K562 (cell line): Measurements from ENCODE around the gene ANO4. TPM values are rescaled to one million over a fixed set of nuclear protein-coding genes. Genes with fewer than 3 reads are reported as not detected.

Source experiments
- ATAC-seq: fragments of 200-7000 bp; cut with Tn5 transposase; 3 replicates; pipeline ENCODE4 v1.9.1; 2020; ENCODE audit warnings: moderate library complexity
- BruUV-seq: library from RNA; stranded (reverse); fragments of 400-500 nt; replicated peaks from 2 replicates; lab custom pipeline; 2021; lab: Mats Ljungman, UMichigan
- CTCF ChIA-PET: fragments of 300-600 bp; formaldehyde crosslinking; extraction: SDS; loops from one replicate; lab custom pipeline; 2021; ENCODE audit warnings: low intra/inter-chr PET ratio; lab: Yijun Ruan, JAX
- POLR2A ChIA-PET: fragments of 300-600, 350-650 bp; sonication (Branson Sonifier 250); formaldehyde crosslinking; extraction: SDS; loops from one replicate; lab custom pipeline; 2021; ENCODE audit warnings: antibody characterized with exemption, inconsistent platforms; lab: Yijun Ruan, JAX
- DNase-seq, 4 experiments: peaks; one replicate each; pipeline versions ENCODE4 v3.0.0 to v3.0.0-alpha.2; 2011 to 2018; ENCODE audit warnings: low spot score in 3 of 4, mixed read lengths in 3 of 4; ENCODE audit errors: extremely low read depth in 1 of 4
- FAIRE-seq: peaks from 2 replicates; lab custom pipeline; 2011; peaks lifted over from hg19 to GRCh38; lab: Jason Lieb, UNC
- H2AFZ ChIP-seq: 2 replicates; pipeline ENCODE4 v1.6.0; 2011; ENCODE audit warnings: low read depth, low read length, control low read depth, inconsistent platforms
- H3K27ac ChIP-seq: fragments of 200-600 bp; 3 replicates; pipeline ENCODE4 v1.8.0; 2011; ENCODE audit warnings: low read depth, mild to moderate bottlenecking, control low read depth, inconsistent platforms, low read length, moderate library complexity, mixed read lengths; ENCODE audit errors: extremely low read depth
- H3K27me3 ChIP-seq, 2 experiments: fragments of 300-600 bp in 1 of 2; 2 replicates in 1 of 2; 3 replicates in 1 of 2; pipeline versions ENCODE4 v1.6.0 to v1.8.0; 2011; ENCODE audit warnings: inconsistent platforms in 2 of 2, low read length in 2 of 2, mild to moderate bottlenecking in 1 of 2, mixed read lengths in 1 of 2, moderate library complexity in 1 of 2; ENCODE audit not compliant: control insufficient read depth in 2 of 2, insufficient read depth in 2 of 2
- H3K36me3 ChIP-seq: fragments of 300-600 bp; 3 replicates; pipeline ENCODE4 v1.8.0; 2011; ENCODE audit warnings: mild to moderate bottlenecking, low read length, inconsistent platforms; ENCODE audit not compliant: control insufficient read depth, insufficient read depth
- H3K4me1 ChIP-seq, 2 experiments: fragments of 200-600 bp in 1 of 2; replicated peaks in 1 of 2; 2 replicates in 1 of 2; 3 replicates in 1 of 2; pipeline versions ENCODE4 v1.5.1 to v1.8.0; 2011; ENCODE audit warnings: inconsistent platforms in 2 of 2, low read length in 2 of 2, mild to moderate bottlenecking in 1 of 2, mixed read lengths in 1 of 2, moderate library complexity in 1 of 2; ENCODE audit not compliant: control insufficient read depth in 2 of 2, insufficient read depth in 2 of 2
- H3K4me2 ChIP-seq: 2 replicates; pipeline ENCODE4 v1.6.1; 2011; ENCODE audit warnings: low read length, control low read depth, inconsistent platforms, mixed read lengths; ENCODE audit not compliant: insufficient read depth
- H3K4me3 ChIP-seq: fragments of 200-600 bp; sonication (generic), shearing (Covaris generic); 2 replicates; pipeline ENCODE4 v1.5.1; 2016; ENCODE audit warnings: control low read depth, inconsistent platforms
- H3K79me2 ChIP-seq: fragments of 200-600 bp; 3 replicates; pipeline ENCODE4 v1.8.0; 2011; ENCODE audit warnings: low read length, inconsistent platforms; ENCODE audit not compliant: control insufficient read depth, insufficient read depth
- H3K9ac ChIP-seq, 2 experiments: 2 replicates each; pipeline versions ENCODE4 v1.6.0 to v1.6.1; 2011; ENCODE audit warnings: low read depth in 2 of 2, low read length in 2 of 2, control low read depth in 1 of 2, inconsistent platforms in 1 of 2, mild to moderate bottlenecking in 1 of 2, mixed read lengths in 1 of 2; ENCODE audit not compliant: insufficient read depth in 1 of 2
- H3K9me1 ChIP-seq: one replicate; pipeline ENCODE4 v1.6.0; 2011; ENCODE audit warnings: inconsistent platforms, mild to moderate bottlenecking, low read length, moderate library complexity; ENCODE audit not compliant: control insufficient read depth, insufficient read depth
- H3K9me3 ChIP-seq: replicated peaks from 2 replicates; pipeline ENCODE4 v1.5.1; 2011; ENCODE audit warnings: low read depth, low read length, inconsistent platforms; ENCODE audit not compliant: control insufficient read depth, insufficient read depth
- H4K20me1 ChIP-seq: replicated peaks from 2 replicates; pipeline ENCODE4 v1.6.1; 2011; ENCODE audit warnings: low read length, inconsistent platforms, mixed read lengths; ENCODE audit not compliant: control insufficient read depth, insufficient read depth
- AFF1 ChIP-seq, 2 experiments: fragments of 450-650 bp; IDR thresholded peaks; 2 replicates each; pipeline ENCODE4 v1.6.1; 2018; ENCODE audit warnings: mild to moderate bottlenecking in 2 of 2, low read depth in 1 of 2; ENCODE audit not compliant: partially characterized antibody in 2 of 2
- EHMT2 ChIP-seq: fragments of 450-650 bp; IDR thresholded peaks from 2 replicates; pipeline ENCODE4 v1.6.1; 2018; ENCODE audit warnings: antibody characterized with exemption
- ESRRA ChIP-seq: fragments of 450-650 bp; IDR thresholded peaks from 2 replicates; pipeline ENCODE4 v1.6.1; 2014; ENCODE audit warnings: low read depth, mild to moderate bottlenecking, moderate library complexity, borderline replicate concordance
- MIER1 ChIP-seq: fragments of 450-650 bp; IDR thresholded peaks from 2 replicates; pipeline ENCODE4 v1.6.1; 2016; ENCODE audit warnings: antibody characterized with exemption, mild to moderate bottlenecking, low read depth
- POLR3A ChIP-seq: IDR thresholded peaks from 2 replicates; pipeline ENCODE4 v1.6.1; 2011; ENCODE audit warnings: borderline replicate concordance, mild to moderate bottlenecking, moderate library complexity; ENCODE audit not compliant: insufficient read length, insufficient read depth; ENCODE audit errors: extremely low read depth
- PRMT5 ChIP-seq: sonication (generic); formaldehyde crosslinking; IDR thresholded peaks from 2 replicates; pipeline ENCODE4 v1.5.0; 2020; ENCODE audit warnings: missing genetic modification reagents
- ZNF174 ChIP-seq: fragments of 250-450 bp; sonication (Bioruptor Pico); IDR thresholded peaks from 2 replicates; pipeline ENCODE4 v1.4.0; 2020; ENCODE audit warnings: mild to moderate bottlenecking
- ZNF766 ChIP-seq: fragments of 200-800 bp; sonication (Bioruptor generic); conservative IDR thresholded peaks from 2 replicates; pipeline ENCODE4 v1.6.1; 2016; ENCODE audit warnings: missing genetic modification characterization, missing compliant biosample characterization
- ZSCAN29 ChIP-seq: fragments of 450-650 bp; IDR thresholded peaks from 2 replicates; pipeline ENCODE4 v1.6.1; 2017
- WGBS: fragments of 100-300 bp; shearing (Covaris generic); methylation state at CpG from one replicate; pipeline ENCODE4 v1.1.6; 2016; ENCODE audit warnings: low coverage, mixed read lengths; ENCODE audit not compliant: insufficient coverage; ENCODE audit errors: missing lambda C conversion rate; 5-methylcytosine and 5-hydroxymethylcytosine counted together
- in situ Hi-C: fragments of 300-500 bp; cut with MboI; formaldehyde crosslinking; loops from 4 replicates; pipeline ENCODE4 v1.15.0; 2018; ENCODE audit warnings: inconsistent platforms, mixed read lengths
- intact Hi-C: fragments of 100-400 bp; cut with micrococcal nuclease; formaldehyde crosslinking; loops from 2 replicates; pipeline ENCODE4 v1.14.2; 2022
- polyA plus RNA-seq, 8 experiments: library from polyadenylated mRNA; depleted of rRNA in 4 of 8; stranded (reverse) in 5 of 8; unstranded in 3 of 8; fragments of >200 nt; fragmentation: Nextera tagmentation in 2 of 8; fragmentation: Illumina TruSeq in 1 of 8; extraction: Ambion mirVana in 2 of 8; extraction: Trizol in 1 of 8; gene quantifications; 2 replicates each; pipeline versions ENCODE4 v1.2.1 to v1.2.3, GENCODE V29; 2011 to 2014; ENCODE audit warnings: inconsistent platforms in 1 of 8, missing spikeins in 1 of 8
- total RNA-seq, 7 experiments: library from RNA; depleted of rRNA in 6 of 7; stranded (reverse); fragments of >200 nt in 6 of 7; fragmentation: Illumina TruSeq in 2 of 7; extraction: Trizol in 2 of 7; gene quantifications; 2 replicates each; pipeline versions ENCODE4 v1.2.1 to v1.2.3, GENCODE V29; 2011 to 2021; ENCODE audit warnings: low replicate concordance in 1 of 7
- TF ChIP-seq, protein P1 (sequence below), 2 experiments: fragments of 450-650 bp; formaldehyde crosslinking in 1 of 2; IDR thresholded peaks; 2 replicates each; pipeline versions ENCODE4 v1.4.0 to v1.6.1; 2014 to 2020; ENCODE audit warnings: mild to moderate bottlenecking in 2 of 2, borderline replicate concordance in 1 of 2, low read depth in 1 of 2

ANO4 gene
- total and polyA plus RNA-seq, 9 of the 15 experiments (the other 6 are each of a cell fraction or from before 2014, with no cell fraction given), result not detected

DNA sequence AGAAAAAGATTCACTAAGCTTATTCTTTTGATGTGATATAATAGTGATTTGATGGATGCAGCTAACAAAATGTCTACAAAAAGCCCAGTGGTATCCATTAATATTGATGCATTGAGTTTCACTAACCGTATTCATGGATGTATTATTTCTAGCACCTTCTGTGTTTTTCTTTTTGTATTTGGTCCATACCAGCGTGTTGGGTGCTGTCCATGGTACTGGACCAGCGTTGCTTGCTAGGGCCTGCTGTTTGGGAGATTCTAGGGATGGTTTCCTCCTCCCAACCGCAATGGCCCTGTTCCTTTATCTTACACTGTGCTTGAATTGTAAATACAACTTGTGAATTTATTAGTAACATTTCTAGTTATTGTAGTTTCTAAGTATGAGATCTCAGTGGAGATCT lies 31.7 kb downstream of the ANO4 start:
- no peak overlapping the region for H3K4me2 ChIP-seq
- no peaks in the 10 kb centered on the region for H3K79me2 ChIP-seq
- H3K27me3 ChIP-seq, result no peaks in the 10 kb centered on the region
- no peaks in the 10 kb centered on the region for H4K20me1 ChIP-seq
- intact Hi-C loops (loop anchor here (5.0 kb wide), 1 partner anchor 501 kb away; no protein-coding TSS in a partner anchor), in situ Hi-C loops (no loop called here)
- POLR2A ChIA-PET, result no interaction called here
- H3K9me1 ChIP-seq, result no peaks in the 10 kb centered on the region
- BruUV-seq, result no TSS peak
- H3K36me3 ChIP-seq, result no peaks in the 10 kb centered on the region
- CTCF ChIA-PET, result no interaction called here
- no peaks in the 10 kb centered on the region for H3K4me1 ChIP-seq
- no peak overlapping the region for H3K27ac ChIP-seq
- H2AFZ ChIP-seq, result no peak overlapping the region
- 3% methylated on average over 4 of the region's 4 CpGs for WGBS
- H3K9ac ChIP-seq, result no peak overlapping the region
- ATAC-seq, result no peak
- no peak overlapping the region for H3K4me3 ChIP-seq
- DNase-seq, result peak; percentile 11 to 40 (median 32)
- no peaks in the 10 kb centered on the region for H3K9me3 ChIP-seq
- FAIRE-seq, result peak; percentile 37
- no peak for TF ChIP-seq POLR3A
- TF ChIP-seq ZNF174 (CRISPR knock-in tag), result no peak
- peak; percentile 41; the same call in 1 of the 2 replicates for TF ChIP-seq ZNF766 (CRISPR knock-in tag)
- no peak for TF ChIP-seq ESRRA
- TF ChIP-seq MIER1, result peak; percentile 77; the same call in 1 of the 2 replicates
- TF ChIP-seq PRMT5 (CRISPR knock-in tag), result peak; percentile 80; the same call in 1 of the 2 replicates
- TF ChIP-seq, protein P1, sequence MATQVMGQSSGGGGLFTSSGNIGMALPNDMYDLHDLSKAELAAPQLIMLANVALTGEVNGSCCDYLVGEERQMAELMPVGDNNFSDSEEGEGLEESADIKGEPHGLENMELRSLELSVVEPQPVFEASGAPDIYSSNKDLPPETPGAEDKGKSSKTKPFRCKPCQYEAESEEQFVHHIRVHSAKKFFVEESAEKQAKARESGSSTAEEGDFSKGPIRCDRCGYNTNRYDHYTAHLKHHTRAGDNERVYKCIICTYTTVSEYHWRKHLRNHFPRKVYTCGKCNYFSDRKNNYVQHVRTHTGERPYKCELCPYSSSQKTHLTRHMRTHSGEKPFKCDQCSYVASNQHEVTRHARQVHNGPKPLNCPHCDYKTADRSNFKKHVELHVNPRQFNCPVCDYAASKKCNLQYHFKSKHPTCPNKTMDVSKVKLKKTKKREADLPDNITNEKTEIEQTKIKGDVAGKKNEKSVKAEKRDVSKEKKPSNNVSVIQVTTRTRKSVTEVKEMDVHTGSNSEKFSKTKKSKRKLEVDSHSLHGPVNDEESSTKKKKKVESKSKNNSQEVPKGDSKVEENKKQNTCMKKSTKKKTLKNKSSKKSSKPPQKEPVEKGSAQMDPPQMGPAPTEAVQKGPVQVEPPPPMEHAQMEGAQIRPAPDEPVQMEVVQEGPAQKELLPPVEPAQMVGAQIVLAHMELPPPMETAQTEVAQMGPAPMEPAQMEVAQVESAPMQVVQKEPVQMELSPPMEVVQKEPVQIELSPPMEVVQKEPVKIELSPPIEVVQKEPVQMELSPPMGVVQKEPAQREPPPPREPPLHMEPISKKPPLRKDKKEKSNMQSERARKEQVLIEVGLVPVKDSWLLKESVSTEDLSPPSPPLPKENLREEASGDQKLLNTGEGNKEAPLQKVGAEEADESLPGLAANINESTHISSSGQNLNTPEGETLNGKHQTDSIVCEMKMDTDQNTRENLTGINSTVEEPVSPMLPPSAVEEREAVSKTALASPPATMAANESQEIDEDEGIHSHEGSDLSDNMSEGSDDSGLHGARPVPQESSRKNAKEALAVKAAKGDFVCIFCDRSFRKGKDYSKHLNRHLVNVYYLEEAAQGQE (IDR thresholded peaks at IDR 0.05; ENCODE audit: borderline replicate concordance), result peak; percentile 97
- TF ChIP-seq, protein P1 (CRISPR knock-in tag; IDR thresholded peaks at IDR 0.05; ENCODE audit: low read depth), result peak; percentile 95
- TF ChIP-seq AFF1 (IDR thresholded peaks at IDR 0.05; ENCODE audit: low read depth in 1 of 2, partially characterized antibody in 2 of 2), result peak in 1 of 2 experiments; percentile 57
- no peak for TF ChIP-seq ZSCAN29
- peak; percentile 96 for TF ChIP-seq EHMT2
